Effector CD4-positive, alpha-beta T cell (primary cell): ENCODE data around the gene MAP1B.

Experiments used
- DNase-seq: peaks from one replicate; pipeline ENCODE4 v3.0.0-alpha.2; 2020

Gene MAP1B

DNA sequence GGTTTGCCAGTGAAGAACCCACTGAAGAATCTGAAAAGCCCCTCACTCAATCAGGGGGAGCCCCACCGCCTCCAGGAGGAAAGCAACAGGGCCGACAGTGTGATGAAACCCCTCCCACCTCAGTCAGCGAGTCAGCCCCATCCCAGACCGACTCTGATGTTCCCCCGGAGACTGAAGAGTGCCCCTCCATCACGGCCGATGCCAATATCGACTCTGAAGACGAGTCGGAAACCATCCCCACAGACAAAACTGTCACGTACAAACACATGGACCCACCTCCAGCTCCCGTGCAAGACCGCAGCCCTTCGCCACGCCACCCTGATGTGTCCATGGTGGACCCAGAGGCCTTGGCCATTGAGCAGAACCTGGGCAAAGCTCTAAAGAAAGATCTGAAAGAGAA, 92.4 kb downstream of the MAP1B start:
- no peak for DNase-seq

DNA sequence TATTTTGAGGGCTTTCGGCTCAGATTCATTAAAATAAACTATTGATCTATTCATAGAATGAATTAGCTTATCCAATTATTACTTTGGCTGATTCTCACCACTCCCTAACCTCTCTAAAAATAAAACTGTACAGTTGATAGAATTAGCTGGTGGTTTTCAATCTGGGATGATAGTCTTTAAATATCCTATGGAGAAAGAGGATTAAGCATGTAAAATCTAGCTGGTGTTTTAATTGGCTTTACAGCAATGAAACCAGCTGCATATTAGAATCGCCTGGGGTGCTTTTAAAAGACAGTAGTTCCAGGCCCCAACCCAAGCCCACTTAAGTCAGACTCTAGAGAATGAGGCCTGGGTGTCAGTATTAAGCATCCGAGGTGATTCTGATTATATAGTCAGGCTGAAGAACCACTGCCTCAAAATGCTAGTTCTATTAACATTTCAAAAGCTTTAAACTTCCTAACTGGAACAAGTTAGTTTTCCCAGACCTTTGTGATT, 95.1 kb downstream of the MAP1B start:
- no peak for DNase-seq

DNA sequence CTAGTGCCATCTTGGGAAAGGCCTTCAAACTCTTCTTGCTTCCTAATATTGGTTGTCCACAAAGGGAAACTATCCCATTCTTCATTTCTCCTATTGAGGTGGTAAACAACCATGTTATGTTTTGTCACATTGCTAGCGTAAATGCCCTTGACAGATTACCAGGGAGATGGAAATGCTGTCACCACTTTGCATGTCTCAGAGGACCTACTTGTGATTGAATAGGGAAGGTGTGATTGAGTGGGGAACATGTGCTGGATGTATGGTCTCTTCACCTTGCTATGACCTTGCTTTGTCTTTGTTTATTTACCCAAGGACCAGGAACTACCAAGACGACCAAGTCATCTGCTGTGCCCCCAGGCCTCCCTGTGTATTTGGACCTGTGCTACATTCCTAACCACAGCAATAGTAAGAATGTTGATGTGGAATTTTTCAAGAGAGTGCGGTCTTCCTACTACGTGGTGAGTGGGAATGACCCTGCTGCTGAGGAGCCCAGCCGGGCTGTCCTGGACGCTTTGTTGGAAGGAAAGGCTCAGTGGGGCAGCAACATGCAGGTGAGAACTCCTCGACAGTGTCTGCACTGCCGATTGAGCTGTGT, 96.1 kb downstream of the MAP1B start:
- no peak for DNase-seq

DNA sequence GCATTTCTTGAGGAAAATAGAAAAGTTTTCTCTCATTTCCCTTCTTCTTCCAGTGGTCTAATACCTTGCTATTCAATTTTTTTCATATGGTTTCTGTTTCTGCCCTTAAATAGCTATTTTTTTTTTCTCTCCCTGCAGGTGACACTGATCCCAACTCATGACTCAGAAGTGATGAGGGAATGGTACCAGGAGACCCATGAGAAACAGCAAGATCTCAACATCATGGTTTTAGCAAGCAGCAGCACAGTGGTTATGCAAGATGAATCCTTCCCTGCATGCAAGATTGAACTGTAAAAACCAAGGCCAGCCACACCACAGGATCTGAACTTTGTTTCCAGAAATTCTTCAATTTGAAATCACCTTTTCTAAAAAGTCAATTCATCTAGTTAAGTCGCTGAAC, 97.7 kb downstream of the MAP1B start:
- no peak for DNase-seq

DNA sequence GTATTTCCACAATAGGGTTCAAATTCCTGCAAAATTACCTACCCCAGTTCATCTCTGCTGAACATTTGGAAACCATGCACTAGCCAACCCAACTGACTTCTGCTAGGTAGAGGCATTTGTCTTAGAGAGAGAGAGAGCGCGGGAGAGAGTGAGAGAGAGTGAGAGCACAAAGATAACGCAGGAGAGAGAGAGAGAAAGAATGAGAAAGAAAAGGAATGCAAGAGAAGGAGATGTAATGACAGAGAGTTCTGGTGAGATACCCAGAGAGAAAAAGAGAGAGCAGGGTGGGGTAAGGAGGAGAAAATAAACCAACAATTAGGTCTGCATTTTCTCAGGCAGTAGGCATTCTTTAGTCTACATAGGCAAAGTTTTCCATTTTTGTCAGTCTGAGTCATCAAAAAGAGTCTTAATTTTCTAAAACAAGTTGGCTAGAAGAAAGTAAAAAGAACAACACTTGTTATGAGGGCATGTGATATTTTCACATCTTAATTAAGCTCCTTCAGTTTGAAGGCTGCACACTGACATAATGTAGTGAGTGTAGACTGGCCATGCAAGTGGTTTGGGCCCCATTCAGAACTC, 98.2 kb downstream of the MAP1B start:
- DNase-seq, result no peak

DNA sequence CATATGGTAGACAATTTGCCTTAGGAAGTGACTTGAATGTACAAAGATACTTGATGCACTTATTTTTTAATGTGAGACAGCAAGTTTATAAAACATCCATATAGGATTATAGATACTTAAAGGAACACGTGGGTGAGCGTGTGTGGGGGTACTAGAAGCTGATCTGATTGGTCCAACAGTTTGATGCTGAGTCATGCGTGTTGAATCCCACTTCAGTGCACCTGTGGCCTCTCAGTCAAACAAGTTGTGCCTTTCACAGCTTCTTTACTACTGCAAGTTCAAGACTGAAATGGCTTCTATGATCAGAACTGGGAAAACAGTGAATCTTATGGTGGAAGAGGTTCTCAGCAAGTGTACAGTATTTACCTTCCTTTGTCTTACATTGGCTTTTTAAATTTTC, 98.9 kb downstream of the MAP1B start:
- DNase-seq, result no peak

DNA sequence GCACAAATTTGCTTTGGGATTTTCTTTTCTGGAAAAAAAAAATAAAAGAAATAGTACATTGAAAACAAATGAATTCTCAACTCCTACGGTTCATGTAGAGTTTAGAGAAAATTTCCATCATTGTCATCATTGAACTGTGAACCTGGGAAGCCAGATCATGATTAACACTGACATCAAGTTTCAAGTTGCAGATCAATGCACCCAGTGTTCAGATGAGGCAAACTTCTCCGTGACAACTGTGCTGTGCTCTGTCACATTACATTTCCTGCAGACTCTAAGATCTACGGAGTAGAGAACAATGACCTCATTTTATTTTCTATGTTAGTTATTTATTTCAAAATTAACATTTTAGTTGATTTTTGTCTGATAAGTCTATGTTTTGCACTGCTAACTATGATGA, 99.7 kb downstream of the MAP1B start:
- no peak for DNase-seq

DNA sequence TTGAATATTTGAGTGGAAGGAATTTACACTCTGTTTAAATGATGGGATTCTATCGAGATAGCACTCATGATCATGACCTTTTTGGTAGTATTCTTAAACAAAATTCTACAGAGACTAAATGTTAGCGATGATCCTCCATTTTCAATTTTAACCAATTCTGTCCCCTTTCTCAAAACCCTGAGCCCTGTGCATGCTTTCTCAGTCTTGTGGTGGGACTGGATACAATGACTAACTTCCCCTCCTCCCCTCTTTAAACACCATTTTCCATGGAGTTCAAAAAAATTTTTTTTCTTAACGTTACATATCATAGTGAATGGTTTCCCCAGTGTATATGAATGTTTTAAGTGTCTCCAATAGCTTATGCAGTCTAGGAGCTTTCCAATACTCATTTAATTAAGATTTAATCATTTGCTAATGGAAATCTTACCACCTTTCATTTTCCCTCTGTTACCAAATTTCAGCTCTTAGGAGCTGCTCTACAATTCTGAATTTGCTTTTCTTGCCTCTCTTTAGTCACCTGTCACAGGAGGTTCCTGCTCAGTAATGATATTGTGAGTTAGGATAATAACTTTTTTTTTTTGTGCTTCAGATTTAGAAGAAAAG, 101.2 kb downstream of the MAP1B start:
- DNase-seq, result no peak

DNA sequence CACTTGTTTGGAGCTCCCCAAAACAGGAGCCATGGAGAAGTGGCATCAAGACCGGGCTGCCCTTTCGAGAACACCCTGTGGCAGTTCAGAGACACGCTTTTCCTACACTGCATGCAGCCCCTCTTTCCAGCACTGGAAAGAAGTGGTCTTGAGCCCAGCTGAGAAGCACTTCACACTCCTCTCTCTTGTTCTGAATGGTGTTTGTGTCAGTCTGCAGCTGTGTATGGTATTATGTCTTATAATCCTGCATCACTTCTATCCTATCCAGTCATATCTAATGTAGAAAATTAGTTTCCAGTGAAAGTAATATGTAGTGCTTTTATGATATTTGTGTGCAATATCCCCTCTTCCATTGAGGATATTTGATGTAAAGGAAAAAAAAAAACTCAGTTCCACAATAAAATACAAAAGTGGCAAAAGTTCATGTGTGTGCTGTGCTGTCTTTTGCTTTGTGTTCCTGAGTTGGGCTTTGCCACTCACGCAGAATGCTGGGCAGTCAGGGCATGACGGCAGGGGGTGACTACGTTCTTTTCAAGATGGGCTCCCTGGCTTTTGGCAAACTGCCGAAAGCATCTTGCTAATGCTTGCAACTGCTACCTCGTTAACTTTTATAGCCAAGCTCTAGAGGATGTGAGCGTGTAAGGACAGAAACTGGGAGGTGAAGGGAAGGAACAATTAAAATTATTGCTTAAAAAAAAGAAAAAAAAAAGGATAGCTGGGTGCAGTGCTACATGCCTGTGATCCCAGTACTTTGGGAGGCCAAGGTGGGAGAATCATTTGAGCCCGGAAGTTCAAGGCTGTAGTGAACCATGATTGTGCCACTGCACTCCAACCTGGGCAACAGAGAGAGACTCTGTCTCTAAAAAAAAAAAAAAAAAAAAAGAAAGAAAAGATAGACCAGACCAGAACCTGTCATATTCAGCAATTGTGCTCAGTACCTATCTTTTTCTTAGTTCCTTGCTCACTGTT, 102.2 kb downstream of the MAP1B start:
- no peak for DNase-seq

DNA sequence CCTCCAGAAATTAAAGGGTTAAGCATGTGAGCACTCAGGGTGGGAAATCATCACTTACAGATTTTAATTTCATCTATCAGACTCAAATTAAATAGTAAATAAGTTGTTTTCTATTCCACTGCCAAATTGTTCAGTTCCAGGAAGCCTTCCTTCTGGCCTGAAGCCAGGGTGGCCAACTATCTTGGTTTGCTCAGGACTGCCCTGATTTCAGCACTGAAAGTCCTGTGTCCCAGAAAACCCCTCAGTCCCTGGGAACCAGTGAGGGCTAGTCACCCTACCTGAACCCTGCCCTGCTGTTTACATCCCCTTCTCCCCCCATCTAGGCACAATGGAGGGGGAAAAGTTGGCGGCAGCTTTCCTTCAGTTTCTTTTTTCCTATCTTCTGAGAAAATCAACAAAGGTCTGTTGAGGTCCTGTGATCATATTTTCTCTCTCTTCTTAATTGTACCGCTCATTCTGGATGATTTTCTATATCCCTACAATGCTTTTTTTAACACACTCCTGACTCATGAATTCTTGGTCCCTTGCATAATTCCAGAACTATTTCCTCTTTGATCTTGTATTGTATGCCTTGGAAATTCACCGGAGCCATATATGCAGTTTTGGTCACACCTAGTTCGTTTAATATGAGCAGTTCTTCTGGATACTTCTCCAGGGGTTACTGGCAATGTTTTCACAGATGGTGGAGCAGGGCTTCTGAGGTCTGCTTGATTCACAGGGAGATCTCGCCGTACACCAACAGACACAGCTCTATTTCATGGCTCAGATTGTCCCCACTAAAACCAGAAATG, 103.8 kb downstream of the MAP1B start:
- DNase-seq, result no peak

DNA sequence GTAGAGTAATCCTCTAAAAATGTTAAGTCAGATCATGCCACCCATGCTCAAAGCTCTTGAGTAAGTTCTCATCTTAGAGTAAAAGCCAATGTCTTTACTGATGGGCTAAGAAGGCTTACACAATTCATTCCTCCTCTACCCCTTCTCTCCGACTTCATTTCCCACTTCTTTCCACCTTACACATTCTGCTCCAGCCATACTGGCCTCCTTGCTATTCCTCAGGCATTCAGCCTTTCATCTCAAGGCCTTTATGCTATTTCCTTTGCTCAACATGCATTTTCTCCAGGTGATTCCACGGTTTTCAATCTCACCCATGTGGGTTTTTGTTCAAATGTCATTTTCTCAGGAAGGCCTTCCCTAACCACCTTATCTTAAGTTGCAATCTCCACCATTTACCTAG, 104.9 kb downstream of the MAP1B start:
- no peak for DNase-seq

DNA sequence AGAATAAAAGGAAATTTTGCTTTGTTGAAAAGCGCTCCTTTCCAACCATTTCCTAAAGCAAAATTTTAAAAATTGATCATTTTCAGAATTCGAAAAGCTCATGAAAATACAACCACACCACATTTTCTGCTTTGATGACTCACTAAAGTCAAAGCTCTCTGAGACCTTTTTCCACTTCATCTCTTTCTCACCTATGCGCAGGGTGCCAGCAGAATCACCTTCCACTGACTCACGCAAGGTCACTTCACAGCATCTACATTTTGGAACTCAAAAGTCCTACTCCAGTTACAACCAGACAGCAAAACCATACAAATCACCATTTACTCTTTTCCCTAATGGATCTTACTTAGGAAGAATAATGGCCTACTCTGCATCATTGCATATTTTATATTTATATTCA, 106.2 kb downstream of the MAP1B start:
- DNase-seq, result no peak

DNA sequence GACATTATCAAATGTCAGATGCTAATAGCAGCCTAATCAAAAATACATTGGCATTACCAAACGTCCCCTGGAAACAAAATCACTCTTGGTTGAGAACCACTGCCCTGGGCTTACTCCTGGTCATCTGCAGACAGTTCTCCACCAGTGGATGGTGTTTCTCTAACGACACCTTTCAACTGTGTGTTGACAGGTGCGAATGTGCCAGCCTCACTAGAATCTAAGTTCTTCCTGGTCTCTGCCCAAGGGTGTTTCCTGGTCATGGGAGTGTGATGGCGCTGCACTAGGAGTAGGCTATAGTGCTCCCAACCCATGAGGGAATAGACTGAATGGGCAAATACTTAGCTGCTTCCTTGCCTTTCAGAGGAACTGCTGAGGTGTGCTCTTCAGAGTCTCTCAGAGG, 106.9 kb downstream of the MAP1B start:
- no peak for DNase-seq

DNA sequence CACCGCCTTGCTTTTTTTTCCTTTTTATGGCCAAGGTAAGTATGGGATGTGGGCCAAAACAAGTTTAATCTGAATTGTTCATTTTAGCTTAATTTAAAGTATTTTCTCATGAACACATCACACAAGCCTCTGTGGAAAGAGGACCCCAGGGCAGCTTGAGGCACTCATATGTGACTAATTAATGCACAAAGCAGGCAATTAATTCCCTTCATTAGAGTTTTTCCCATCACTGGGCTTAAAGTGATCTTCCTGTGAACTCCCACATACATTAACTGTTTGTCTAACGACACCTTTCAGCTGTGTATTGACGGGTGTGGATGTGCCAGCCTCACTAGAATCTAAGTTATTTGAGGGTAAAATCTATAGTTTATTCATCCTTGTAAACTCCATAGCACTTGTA, 109.5 kb downstream of the MAP1B start:
- no peak for DNase-seq

DNA sequence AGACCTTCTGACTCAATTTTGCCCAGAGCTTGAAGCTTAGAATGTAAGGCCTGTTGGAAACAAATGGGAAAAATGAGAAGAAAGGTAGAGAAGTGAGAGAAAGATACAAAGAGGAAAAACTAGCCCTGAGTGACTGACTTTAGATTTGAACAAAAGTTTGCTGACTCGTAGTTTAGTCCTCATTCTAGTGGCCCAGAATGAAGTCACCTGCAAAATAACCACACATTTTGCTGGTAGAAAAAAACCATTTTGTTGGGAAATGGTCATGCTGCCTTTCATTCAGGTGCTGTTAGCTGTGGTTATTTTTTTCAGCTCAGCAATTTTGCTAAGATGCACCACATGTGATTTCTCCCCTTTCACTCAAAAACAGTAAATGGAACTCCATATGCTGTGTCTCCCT, 113.8 kb downstream of the MAP1B start:
- no peak for DNase-seq

DNA sequence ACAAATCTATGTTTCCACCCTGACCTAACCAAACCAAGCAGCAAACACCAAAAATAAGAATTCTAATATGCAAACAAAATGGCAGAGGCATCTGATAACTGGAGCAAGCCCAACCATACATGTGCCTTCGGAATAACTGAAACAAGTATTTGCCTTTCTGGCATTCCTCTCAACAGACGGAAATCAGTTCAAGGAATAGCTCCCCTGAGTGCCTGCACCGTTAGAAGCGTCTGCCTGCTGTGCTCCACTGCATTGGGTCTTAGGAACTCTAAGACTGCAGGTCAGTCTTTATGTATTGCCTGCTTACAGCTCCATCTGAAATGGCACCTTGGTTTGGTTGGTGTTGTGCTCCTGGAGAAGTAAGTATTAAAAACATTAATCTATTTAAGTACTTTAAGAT, 114.3 kb downstream of the MAP1B start:
- DNase-seq, result no peak

DNA sequence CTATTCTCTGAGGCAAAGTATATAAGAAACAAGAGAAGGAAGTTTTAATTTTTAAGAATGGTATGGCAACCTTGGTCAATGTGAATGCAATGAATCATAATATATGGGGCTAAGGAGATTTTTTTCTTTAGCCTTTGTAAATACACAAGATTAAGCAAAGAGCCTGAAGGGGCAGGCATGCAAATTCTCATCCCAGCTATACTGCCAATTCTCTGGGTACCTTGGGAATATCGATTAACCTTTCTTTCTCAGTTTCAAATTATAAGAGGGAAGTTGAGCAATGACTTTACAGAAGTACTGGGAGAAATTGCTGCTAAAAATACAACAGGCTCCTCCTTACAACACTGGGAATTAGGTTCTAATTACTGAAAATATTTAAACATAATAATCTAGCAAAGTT, 115.2 kb downstream of the MAP1B start:
- no peak for DNase-seq

DNA sequence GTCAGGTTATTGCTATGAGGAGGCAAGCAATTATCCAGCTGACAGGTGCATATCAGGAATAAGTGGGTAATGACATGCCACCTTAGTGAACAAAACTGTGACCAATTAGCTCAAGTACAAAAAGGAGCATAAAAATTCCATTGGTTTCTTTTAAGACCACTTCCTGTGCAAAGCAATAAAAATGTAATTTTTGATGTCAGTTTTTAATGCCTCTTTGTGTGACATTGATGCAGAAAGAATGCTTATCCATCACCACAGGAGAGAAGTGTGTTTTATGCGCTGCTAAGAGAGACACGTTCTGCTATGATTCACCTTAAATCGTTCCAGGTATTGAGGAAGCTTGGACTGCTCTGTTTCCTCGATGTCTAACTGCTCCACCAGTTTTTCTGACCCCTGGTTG, 116.1 kb downstream of the MAP1B start:
- DNase-seq, result no peak

DNA sequence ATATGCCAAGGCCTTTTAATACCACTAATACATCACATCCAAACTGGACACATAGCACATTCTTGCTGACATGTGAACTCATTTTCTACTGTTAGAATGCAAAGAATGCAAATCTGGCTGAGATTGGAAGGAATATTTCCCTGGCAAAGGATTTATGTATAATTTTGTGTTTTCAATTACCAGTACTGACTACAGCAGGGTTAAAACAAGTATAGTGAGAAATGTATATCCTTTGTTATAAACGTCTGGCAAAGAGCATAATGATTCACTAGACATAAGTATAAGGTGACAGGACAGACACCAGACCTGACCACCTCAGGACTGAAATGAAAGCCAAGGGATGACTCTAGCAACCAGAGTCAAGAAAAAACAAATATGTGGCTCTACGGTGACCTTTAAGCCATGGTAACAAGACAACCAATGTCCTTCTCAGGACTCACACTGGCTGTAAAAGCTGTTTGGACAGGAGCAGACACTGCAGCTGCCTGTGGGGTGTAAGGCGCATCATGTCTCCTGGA, 117.7 kb downstream of the MAP1B start:
- DNase-seq, result no peak

DNA sequence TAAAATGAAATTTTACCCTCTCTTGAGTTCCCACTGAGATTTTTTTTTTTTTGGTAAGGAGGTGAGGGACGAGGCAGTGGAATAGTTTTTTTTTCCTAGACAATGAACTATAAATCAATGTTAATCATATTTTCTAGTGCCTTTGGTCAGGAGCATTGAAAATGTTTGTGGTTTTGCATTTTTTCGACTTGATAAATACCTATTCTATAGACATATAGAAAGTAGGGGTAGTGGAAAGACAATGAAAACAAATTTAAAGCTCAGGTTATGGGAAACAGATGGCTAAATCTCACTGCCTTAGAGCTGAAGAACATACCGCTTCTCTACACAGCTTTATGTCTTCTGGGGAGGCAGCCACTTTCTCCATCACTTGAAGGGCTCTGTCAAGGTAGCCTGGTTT, 118.5 kb downstream of the MAP1B start:
- DNase-seq, result no peak

DNA sequence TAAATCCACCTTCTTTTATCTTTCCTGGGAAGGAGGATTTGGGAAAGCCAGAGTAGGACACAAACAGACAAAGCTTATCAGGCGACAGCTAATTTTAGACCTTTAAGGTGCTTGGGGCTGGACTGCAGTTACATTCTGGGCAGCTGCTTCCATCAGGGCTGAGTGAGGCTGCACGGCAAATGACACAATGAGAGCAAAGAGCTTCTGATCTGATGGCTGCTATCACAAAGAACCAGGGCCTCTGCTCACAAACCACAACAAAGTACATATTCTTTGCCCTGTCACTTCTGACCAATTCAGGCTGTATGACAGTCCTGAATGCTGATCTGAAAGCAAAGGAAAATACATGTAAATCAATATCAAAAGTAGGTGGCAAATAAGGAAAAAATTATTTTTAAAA, 119.7 kb downstream of the MAP1B start:
- no peak for DNase-seq

DNA sequence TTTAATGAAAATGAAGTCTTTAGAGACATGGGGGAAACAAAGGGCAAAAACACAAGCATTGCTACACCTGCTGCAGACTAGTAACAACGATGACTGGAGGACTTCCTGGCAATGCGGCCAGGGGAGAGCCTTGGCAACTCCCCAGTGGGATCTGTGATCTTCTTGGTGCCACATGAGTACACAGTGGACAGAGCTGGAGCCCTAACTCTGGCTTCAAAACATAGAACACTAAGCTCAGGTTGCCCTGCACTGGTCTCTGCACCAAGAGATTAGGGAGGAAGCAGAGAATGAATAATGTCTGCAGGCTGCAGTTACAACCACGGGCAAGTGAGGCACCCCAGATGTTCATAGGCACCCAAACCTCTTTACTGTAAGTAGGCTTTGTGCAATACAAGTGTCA, 121.7 kb downstream of the MAP1B start:
- DNase-seq, result no peak
